IMR-90 (cell line): Measurements from ENCODE around the gene MPIG6B.

Source experiments
- CEBPB ChIP-seq: IDR thresholded peaks from 2 replicates; pipeline ENCODE4 v1.6.1; 2012; ENCODE audit warnings: low read depth, low read length, improper control_type of control experiment
- MAZ ChIP-seq: IDR thresholded peaks from 2 replicates; pipeline ENCODE4 v1.6.1; 2012; ENCODE audit warnings: low read depth, mild to moderate bottlenecking, low read length, improper control_type of control experiment, moderate library complexity, borderline replicate concordance
- MXI1 ChIP-seq: IDR thresholded peaks from 2 replicates; pipeline ENCODE4 v1.6.1; 2012; ENCODE audit warnings: low read depth, mild to moderate bottlenecking, low read length, moderate library complexity, borderline replicate concordance
- POLR2A ChIP-seq: IDR thresholded peaks from 2 replicates; pipeline ENCODE4 v1.6.1; 2012; ENCODE audit warnings: mild to moderate bottlenecking, low read depth, low read length
- RAD21 ChIP-seq: IDR thresholded peaks from 2 replicates; pipeline ENCODE4 v1.6.1; 2012; ENCODE audit warnings: low read length, improper control_type of control experiment
- TF ChIP-seq, protein P1 (sequence below): conservative IDR thresholded peaks from 2 replicates; pipeline ENCODE4 v1.5.1; 2012; ENCODE audit warnings: mild to moderate bottlenecking, low read depth, low read length, improper control_type of control experiment
- TF ChIP-seq, protein P2 (sequence below): fragments of 150-350 bp; IDR thresholded peaks from 2 replicates; pipeline ENCODE4 v1.6.1; 2017; ENCODE audit warnings: mild to moderate bottlenecking, antibody characterized with exemption, low read length, low read depth

GRCh38 chr6:31719001-31719400 lies 4.2 kb upstream of the MPIG6B start:
- TF ChIP-seq RAD21 = no peak
- no peak for TF ChIP-seq MAZ
- TF ChIP-seq, protein P1, sequence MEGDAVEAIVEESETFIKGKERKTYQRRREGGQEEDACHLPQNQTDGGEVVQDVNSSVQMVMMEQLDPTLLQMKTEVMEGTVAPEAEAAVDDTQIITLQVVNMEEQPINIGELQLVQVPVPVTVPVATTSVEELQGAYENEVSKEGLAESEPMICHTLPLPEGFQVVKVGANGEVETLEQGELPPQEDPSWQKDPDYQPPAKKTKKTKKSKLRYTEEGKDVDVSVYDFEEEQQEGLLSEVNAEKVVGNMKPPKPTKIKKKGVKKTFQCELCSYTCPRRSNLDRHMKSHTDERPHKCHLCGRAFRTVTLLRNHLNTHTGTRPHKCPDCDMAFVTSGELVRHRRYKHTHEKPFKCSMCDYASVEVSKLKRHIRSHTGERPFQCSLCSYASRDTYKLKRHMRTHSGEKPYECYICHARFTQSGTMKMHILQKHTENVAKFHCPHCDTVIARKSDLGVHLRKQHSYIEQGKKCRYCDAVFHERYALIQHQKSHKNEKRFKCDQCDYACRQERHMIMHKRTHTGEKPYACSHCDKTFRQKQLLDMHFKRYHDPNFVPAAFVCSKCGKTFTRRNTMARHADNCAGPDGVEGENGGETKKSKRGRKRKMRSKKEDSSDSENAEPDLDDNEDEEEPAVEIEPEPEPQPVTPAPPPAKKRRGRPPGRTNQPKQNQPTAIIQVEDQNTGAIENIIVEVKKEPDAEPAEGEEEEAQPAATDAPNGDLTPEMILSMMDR = no peak
- TF ChIP-seq POLR2A = no peak
- no peak for TF ChIP-seq CEBPB
- TF ChIP-seq MXI1 = no peak
- TF ChIP-seq, protein P2, sequence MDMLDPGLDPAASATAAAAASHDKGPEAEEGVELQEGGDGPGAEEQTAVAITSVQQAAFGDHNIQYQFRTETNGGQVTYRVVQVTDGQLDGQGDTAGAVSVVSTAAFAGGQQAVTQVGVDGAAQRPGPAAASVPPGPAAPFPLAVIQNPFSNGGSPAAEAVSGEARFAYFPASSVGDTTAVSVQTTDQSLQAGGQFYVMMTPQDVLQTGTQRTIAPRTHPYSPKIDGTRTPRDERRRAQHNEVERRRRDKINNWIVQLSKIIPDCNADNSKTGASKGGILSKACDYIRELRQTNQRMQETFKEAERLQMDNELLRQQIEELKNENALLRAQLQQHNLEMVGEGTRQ = no peak
